HFFc6 (cell line): ENCODE measurements around the gene DLG1. TPM values are rescaled to one million over a fixed set of nuclear protein-coding genes. Genes with fewer than 3 reads are reported as not detected.

Experiments used
- DNase-seq: peaks from one replicate; pipeline ENCODE4 v3.0.0-alpha.2; 2018
- H3K27ac Mint-ChIP-seq: 2 replicates; pipeline ENCODE4 v1.8.0; 2020; ENCODE audit warnings: mild to moderate bottlenecking, mixed read lengths
- H3K27me3 Mint-ChIP-seq: 2 replicates; pipeline ENCODE4 v1.8.0; 2021; ENCODE audit warnings: mild to moderate bottlenecking, moderate library complexity, mixed read lengths; ENCODE audit not compliant: insufficient read depth
- H3K36me3 Mint-ChIP-seq: 2 replicates; pipeline ENCODE4 v1.8.0; 2021; ENCODE audit warnings: low read depth, mixed read lengths
- H3K4me1 Mint-ChIP-seq: 2 replicates; pipeline ENCODE4 v1.8.0; 2020; ENCODE audit warnings: low read depth, mixed read lengths
- H3K4me3 Mint-ChIP-seq: 2 replicates; pipeline ENCODE4 v1.8.0; 2020; ENCODE audit warnings: mild to moderate bottlenecking, moderate library complexity, mixed read lengths
- H3K9me3 Mint-ChIP-seq: 2 replicates; pipeline ENCODE4 v1.8.0; 2020; ENCODE audit warnings: mild to moderate bottlenecking, mixed read lengths
- total RNA-seq, 6 experiments: library from RNA; stranded (reverse); fragmentation: NEBNext Ultra II Directional; extraction: Animal tissue kit (Norgen Biotek cat#: 25700); gene quantifications; 2 replicates in 1 of 6; 3 replicates in 5 of 6; pipeline ENCODE4 v1.2.3, GENCODE V29; 2021
- TF ChIP-seq, protein P1 (sequence below): fragments of 200-600 bp; sonication (generic); IDR thresholded peaks from 2 replicates; pipeline ENCODE4 v1.5.0; 2021; ENCODE audit warnings: antibody characterized with exemption, mild to moderate bottlenecking

Gene DLG1
- total RNA-seq, 6 experiments from 2014 or later = 64.8 to 82.5 (median 74.7) TPM

DNA sequence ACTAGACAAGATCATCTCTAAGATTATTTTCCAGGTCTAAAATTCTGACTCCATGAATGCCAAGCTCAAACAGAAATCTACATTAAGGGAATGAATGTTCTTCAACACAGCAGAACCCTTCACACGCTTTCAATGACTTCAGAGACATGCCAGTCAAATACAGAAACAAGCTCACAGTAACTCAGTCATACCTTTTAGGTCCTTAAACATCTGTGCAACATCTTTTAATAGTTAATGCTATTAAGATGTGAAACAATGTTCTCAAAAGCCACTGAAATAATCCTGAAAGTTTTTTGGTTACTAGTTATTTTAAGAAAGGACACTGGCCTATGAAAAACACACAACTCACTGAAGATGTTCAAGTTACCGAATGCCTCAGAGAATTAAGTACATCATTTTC, 2.5 kb downstream of the DLG1 start:
- peaks cover 60% of the 10 kb centered on the region for H3K4me1 Mint-ChIP-seq
- H3K4me3 Mint-ChIP-seq = peak overlapping the region; percentile 98
- H3K9me3 Mint-ChIP-seq = no peaks in the 10 kb centered on the region
- no peak for DNase-seq
- no peak overlapping the region for H3K27ac Mint-ChIP-seq
- TF ChIP-seq, protein P1, sequence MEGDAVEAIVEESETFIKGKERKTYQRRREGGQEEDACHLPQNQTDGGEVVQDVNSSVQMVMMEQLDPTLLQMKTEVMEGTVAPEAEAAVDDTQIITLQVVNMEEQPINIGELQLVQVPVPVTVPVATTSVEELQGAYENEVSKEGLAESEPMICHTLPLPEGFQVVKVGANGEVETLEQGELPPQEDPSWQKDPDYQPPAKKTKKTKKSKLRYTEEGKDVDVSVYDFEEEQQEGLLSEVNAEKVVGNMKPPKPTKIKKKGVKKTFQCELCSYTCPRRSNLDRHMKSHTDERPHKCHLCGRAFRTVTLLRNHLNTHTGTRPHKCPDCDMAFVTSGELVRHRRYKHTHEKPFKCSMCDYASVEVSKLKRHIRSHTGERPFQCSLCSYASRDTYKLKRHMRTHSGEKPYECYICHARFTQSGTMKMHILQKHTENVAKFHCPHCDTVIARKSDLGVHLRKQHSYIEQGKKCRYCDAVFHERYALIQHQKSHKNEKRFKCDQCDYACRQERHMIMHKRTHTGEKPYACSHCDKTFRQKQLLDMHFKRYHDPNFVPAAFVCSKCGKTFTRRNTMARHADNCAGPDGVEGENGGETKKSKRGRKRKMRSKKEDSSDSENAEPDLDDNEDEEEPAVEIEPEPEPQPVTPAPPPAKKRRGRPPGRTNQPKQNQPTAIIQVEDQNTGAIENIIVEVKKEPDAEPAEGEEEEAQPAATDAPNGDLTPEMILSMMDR = no peak
- no peaks in the 10 kb centered on the region; the same call in 1 of the 2 replicates for H3K27me3 Mint-ChIP-seq
- peaks cover 22% of the 10 kb centered on the region for H3K36me3 Mint-ChIP-seq

DNA sequence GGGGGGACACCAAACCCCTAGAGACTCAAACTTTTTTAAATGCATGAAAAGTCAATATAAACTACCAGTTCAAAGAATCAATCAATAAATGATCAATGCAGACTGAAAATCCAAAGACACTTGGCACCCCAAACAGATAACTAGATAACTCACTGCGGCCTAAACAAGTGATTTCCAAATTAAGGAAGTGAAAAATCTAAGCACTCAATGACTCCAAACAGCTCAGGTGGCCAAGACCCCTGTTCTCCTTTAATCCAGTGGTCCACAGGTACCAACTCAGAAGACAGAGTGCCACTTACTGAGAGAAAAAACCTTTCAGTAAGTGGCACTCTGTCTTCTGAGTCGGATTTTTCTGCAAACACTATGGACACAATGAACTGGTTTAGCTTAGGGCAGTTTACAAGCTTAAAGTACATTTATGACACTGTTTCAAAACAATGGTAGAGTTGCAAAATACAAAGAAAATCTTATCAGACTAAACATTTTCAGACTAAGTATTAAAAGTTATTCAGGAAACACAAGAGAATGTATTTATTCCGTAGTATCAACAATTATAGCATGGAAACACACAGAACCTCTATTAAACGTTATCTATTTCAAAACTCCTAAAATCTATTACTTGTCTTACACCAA, 4.7 kb downstream of the DLG1 start:
- Mint-ChIP-seq H3K27ac (no peak overlapping the region), H3K9me3 (no peaks in the 10 kb centered on the region), H3K36me3 (peaks cover 28% of the 10 kb centered on the region), H3K27me3 (no peaks in the 10 kb centered on the region; the same call in 1 of the 2 replicates), H3K4me1 (peaks cover 71% of the 10 kb centered on the region), H3K4me3 (no peak overlapping the region)
- TF ChIP-seq, protein P1 = no peak
- DNase-seq = no peak

DNA sequence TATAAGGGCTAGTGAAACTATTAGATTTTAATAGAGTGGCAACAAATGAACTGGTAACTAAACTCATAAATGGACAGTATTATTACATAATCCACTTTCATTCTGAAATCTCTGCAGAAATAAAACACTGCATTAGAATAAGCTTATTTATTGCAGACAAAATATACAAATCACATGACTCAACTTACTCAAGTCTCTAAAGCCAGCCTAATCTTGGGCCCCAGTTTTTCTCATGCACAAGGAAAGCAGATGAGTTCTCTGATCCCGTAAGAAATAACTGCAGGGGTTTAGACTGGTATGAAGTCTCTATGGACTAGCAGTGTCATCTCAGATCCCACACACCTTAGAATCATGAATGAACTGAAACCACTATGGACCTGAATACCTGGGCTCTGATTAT, 5.8 kb downstream of the DLG1 start:
- no peak overlapping the region for H3K27ac Mint-ChIP-seq
- H3K4me1 Mint-ChIP-seq = peaks cover 70% of the 10 kb centered on the region

DNA sequence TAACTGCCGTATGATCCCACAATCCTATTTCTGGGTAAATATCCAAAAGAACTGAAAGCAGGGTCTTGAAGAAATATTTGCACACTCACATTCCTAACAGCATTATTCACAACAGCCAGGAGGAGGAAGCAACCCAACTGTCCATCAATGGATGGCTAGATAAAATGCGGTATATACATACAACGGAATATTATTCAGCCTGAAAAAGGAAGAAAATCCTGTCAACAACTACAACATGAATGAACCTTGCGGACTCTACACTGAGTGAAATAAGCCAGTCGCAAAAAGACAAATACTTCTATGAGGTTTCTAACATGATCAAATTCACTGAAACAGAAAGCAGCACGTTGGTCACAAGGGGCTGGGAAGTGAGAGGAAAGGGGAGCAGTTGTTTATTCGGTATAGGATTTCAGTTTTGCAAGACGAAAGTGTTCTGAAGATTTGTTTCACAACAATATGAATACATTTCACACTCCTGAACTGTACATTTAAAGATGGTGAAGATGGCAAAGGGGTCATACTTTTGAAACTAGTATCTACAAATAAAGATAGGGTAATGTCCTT, 6.2 kb downstream of the DLG1 start:
- no peaks in the 10 kb centered on the region for H3K9me3 Mint-ChIP-seq
- TF ChIP-seq, protein P1 = no peak
- H3K4me1 Mint-ChIP-seq = peaks cover 70% of the 10 kb centered on the region
- H3K4me3 Mint-ChIP-seq = no peak overlapping the region
- H3K36me3 Mint-ChIP-seq = peaks cover 26% of the 10 kb centered on the region
- peak overlapping the region; percentile 23; the same call in 1 of the 2 replicates for H3K27ac Mint-ChIP-seq
- no peak for DNase-seq
- no peaks in the 10 kb centered on the region for H3K27me3 Mint-ChIP-seq

More for the DNA sequence above, 5.8 kb downstream of the DLG1 start:
- TF ChIP-seq, protein P1 = no peak
- Mint-ChIP-seq H3K27me3 (no peaks in the 10 kb centered on the region), H3K9me3 (no peaks in the 10 kb centered on the region), H3K4me3 (no peak overlapping the region), H3K36me3 (peaks cover 28% of the 10 kb centered on the region)
- no peak for DNase-seq

DNA sequence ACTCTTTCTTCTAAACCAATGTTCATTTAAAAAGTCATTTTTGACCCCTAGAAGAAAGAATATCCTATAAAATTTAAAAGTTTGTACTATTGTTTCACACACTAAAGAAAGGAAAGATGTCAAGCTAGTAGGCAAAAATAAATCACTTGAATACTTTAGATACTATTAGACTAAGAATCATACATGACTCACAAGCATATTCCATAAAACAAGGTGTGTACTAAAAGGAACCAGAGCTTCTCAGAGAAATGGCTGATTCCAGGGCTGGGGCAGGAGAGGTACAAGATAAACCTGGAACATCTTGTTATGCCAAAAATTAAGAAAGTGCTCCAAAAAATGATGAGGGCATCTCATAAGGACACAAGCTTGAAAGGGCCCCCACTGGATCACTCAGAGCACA, 8.7 kb downstream of the DLG1 start:
- Mint-ChIP-seq H3K36me3 (peaks cover 35% of the 10 kb centered on the region), H3K27ac (peak overlapping the region; percentile 68), H3K4me1 (peaks cover 54% of the 10 kb centered on the region), H3K27me3 (no peaks in the 10 kb centered on the region), H3K4me3 (peak overlapping the region; percentile 43), H3K9me3 (no peaks in the 10 kb centered on the region)
- TF ChIP-seq, protein P1 = no peak
- no peak for DNase-seq
